LNCAP (cell line): ENCODE measurements around the gene KLF3.

Experiments
- CTCF ChIP-seq: fragments of 450-650 bp; IDR thresholded peaks from 2 replicates; pipeline ENCODE4 v1.5.1; 2017; ENCODE audit warnings: mild to moderate bottlenecking

KLF3 gene

GRCh38 chr4:38667085-38667893 lies 3.3 kb downstream of the KLF3 start:
- no peak for TF ChIP-seq CTCF

GRCh38 chr4:38668203-38668971 lies 4.4 kb downstream of the KLF3 start:
- TF ChIP-seq CTCF = no peak

GRCh38 chr4:38669208-38669607 lies 5.2 kb downstream of the KLF3 start:
- no peak for TF ChIP-seq CTCF

GRCh38 chr4:38670109-38670901 lies 6.3 kb downstream of the KLF3 start:
- TF ChIP-seq CTCF = no peak

- no peak for TF ChIP-seq CTCF
These were observed 7.1 kb downstream of the KLF3 start for GRCh38 chr4:38670939-38671591.

GRCh38 chr4:38671592-38671940 lies 7.6 kb downstream of the KLF3 start:
- no peak for TF ChIP-seq CTCF

- no peak for TF ChIP-seq CTCF
These were observed 8.0 kb downstream of the KLF3 start for GRCh38 chr4:38672074-38672396.
